Fibroblast of the aortic adventitia (primary cell): ENCODE data around the gene TEAD2. TPM values are rescaled to one million over a fixed set of nuclear protein-coding genes. Genes with fewer than 3 reads are reported as not detected.
A peak's percentile ranks its signal among the peaks of the same experiment; 100 is the strongest.

Experiments used
- DNase-seq: peaks from one replicate; pipeline ENCODE4 v3.0.0-alpha.2; 2010; ENCODE audit warnings: low read depth
- H3K4me3 ChIP-seq: 2 replicates; pipeline ENCODE4 v1.5.1; 2011; ENCODE audit warnings: low read depth, mild to moderate bottlenecking, control low read depth, low read length, moderate library complexity
- CTCF ChIP-seq: IDR thresholded peaks from 2 replicates; pipeline ENCODE4 v1.5.1; 2011; ENCODE audit warnings: mild to moderate bottlenecking, low read length, control low read depth, inconsistent platforms; ENCODE audit not compliant: insufficient read depth
- total RNA-seq: library from RNA; depleted of rRNA; stranded (reverse); fragments of >200 nt; gene quantifications from 2 replicates; pipeline ENCODE4 v1.2.3, GENCODE V29; 2012; ENCODE audit warnings: low replicate concordance

The TEAD2 gene
- total RNA-seq, 1 donor, result 19.2 TPM

GRCh38 chr19:49403404-49404187 lies 41.4 kb upstream of the TEAD2 start:
- H3K4me3 ChIP-seq, result no peak overlapping the region
- DNase-seq, result no peak

DNA sequence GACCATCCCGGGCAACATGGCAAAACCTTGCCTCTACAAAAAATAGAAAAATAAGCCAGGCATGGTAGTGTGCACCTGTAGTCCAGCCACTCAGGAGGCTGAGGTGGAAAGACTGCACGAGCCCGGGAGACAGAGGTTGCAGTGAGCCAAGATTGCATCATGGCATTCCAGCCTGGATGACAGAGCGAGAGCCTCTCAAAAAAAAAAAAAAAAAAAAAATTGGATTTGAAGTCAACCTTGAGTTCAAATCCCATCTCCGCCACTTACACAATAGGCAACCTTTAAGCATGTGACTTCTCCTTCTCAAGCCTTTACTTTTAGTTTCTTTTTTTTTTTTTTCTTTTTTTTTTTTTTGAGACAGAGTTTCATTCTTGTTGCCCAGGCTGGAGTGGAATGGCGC lies 37.8 kb upstream of the TEAD2 start:
- peak; percentile 10 for DNase-seq
- no peak overlapping the region for H3K4me3 ChIP-seq
- no peak for TF ChIP-seq CTCF

More at GRCh38 chr19:49403404-49404187, 41.4 kb upstream of the TEAD2 start:
- no peak for TF ChIP-seq CTCF

DNA sequence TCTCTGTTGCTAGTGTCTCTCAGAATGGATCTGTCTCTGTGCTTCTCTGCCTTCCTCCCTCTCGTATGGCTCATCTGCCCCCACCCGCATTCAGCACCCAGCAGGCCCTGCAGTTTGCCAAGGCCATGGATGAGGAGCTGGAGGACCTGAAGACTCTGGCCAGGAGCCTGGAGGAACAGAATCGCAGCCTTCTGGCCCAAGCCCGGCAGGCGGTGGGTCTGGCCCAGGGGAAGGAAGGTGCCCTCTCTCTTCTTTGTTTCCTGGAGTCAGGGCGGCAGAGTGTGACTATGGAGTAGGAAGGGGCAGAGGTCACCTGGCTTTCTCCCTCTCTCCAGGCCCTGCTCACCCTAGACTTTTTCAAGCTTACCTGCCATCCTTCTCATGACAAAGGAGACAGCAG lies 36.7 kb upstream of the TEAD2 start:
- DNase-seq, result no peak
- TF ChIP-seq CTCF, result no peak
- H3K4me3 ChIP-seq, result no peak overlapping the region

DNA sequence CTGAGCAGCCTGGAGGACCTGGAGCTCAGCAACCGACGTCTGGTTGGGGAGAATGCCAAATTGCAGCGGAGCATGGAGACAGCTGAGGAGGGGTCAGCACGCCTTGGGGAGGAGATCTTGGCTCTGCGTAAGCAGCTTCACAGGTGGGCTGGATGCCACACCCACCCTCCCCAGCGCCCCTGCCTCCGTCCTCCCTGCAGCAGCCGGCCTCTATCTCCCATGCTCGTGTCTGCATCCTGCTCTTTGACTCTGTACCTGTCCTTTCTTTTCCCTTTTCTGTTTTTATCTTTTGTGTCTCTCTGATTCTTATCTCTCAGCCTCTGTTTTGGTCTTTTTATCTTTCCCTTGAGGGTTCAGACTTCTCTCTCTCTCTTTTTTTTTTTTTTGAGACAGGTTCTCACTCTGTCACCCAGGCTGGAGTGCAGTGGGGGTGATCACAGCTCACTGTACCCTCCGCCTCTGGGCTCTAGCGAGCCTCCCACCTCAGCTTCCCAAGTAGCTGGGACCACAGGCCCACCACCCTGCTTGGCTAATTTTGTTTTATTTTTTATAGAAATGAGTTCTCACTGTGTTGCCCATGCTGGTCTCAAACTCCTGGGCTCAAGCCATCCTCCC lies 35.9 kb upstream of the TEAD2 start:
- H3K4me3 ChIP-seq, result no peak overlapping the region
- TF ChIP-seq CTCF, result no peak
- DNase-seq, result no peak

- DNase-seq, result no peak
- no peak for TF ChIP-seq CTCF
- H3K4me3 ChIP-seq, result no peak overlapping the region
Observed at GRCh38 chr19:49396738-49397505, 34.7 kb upstream of the TEAD2 start.

DNA sequence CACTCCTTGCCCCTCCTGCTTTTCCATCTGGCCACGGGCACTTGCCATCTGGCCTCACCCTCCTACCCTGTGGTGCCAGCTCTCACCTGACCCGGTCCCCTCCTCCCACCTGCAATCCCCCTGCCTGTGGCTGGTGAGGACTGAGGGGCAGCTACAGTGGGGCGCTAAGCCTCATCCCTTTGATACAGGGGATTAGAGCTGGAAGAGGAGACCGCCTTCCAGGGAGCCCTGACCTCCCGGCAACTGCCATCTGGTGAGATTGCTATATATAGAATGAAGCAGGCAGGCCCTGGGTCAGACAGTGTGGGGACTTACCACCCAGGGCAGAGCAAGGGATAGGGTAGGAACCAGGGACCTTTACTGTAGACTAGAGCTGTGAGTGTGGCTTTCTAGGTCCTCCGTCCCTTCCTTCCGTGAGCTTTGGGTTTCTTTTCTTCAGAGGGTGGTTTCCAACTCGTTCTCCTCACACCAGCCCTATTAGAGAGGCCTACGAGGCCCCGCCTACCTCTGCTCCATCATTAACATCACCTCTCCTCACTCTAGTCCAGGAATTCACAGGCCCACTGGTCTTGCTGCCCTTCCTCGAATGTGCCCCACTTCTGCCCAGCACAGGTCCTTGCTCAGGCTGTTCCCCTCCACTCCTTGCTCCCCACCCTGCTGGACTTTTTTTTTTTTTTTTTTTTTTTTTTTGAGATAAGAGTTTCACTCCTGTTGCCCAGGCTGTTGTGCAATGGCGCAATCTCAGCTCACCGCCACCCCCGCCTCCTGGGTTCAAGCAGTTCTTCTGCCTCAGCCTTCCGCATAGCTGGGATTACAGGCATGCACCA lies 33.6 kb upstream of the TEAD2 start:
- no peak for DNase-seq
- no peak overlapping the region for H3K4me3 ChIP-seq
- no peak for TF ChIP-seq CTCF
